PC-9 (cell line): ENCODE data around the gene TMEM42.

ENCODE experiments used
- CTCF ChIP-seq: fragments of 200-600 bp; sonication (generic); conservative IDR thresholded peaks from 2 replicates; pipeline ENCODE4 v1.6.1; 2017; ENCODE audit warnings: mixed run types, antibody characterized with exemption, mild to moderate bottlenecking, moderate library complexity
- EZH2 ChIP-seq: fragments of 200-600 bp; sonication (generic); IDR thresholded peaks from 2 replicates; pipeline ENCODE4 v1.8.0; 2017; ENCODE audit warnings: antibody characterized with exemption, low read depth

GRCh38 chr3:44892689-44893088 is 31.0 kb downstream of the TMEM42 start:
- no peak for TF ChIP-seq CTCF
- no peak for TF ChIP-seq EZH2
